Measurements from ENCODE around the gene CNGA3.

Gene CNGA3

DNA sequence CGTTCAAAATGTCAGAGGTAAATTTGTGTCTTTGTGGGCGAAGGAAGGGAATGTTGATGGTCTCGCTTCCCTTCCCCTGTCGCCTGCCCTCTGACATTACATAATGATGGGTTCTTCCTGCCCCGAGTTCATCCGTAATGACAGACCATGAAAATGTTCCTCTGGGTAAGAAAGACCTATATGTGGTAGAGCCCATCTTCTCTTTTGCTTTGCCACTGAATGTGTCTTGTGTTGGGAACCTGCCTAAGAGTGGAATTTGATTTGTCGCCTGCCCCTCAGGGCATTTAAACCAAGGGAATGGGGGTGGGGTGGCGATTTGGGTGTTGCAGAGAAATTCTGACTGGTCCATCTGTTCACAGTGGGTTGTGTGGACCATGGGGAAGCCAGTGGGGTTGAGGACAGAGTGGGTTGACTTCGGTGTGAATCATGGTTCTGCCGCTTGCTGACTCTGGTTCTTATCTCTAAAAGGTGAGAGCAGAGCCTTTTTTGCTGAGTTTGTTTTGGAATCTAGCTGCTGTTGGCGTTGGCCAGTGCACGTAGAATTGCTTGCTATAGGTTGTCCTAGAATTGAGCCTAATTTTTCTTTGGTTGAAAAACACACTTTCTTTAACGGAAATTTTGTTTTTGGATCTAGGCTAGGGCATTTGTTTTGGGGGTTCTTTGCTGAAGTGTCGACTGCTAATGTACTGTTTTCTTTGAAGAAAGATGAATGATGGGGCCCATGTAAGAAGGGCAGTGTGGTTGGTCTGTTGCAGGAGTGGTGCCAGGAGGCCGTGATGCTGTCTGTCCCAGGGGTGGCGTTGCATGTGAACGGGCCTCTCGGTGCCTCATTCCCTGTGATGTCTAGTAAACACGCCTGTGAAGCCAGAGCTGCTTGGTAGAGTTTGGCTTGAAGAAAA is 99.7 kb downstream of the CNGA3 start:
- no peak for DNase-seq

DNA sequence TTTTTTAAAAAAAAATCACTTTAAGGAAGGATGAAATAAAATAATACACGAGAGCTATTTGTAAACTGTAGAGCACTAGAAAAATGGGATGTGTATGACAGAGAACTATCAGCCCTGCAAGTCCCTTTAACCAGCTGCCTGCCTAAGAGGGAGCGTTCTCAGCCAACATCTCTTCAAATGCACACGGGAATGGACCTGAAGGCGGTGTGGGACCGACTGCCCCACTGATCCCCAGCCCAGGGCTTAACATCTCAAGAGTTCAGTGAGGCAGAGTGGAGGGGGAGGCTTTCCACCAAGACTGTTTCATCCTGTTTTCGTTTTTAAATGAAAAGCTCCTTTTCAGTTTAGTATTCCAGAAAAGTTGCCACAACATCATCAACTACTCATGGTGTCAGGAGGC is 100.6 kb downstream of the CNGA3 start:
- no peak for DNase-seq

Measured in T1000 (cell line).